Loucy (cell line): ENCODE data around the gene FYN.

ENCODE experiments used
- H2AFZ ChIP-seq: fragments of 200-600 bp; sonication (generic); 2 replicates; pipeline ENCODE4 v1.6.0; 2016; ENCODE audit warnings: antibody characterized with exemption, mild to moderate bottlenecking, low read length, moderate library complexity
- H3F3A ChIP-seq: fragments of 200-600 bp; 2 replicates; pipeline ENCODE4 v1.6.0; 2016; ENCODE audit warnings: antibody characterized with exemption, low read depth, mild to moderate bottlenecking
- H3K27me3 ChIP-seq: fragments of 200-600 bp; sonication (generic); 2 replicates; pipeline ENCODE4 v1.6.1; 2014; ENCODE audit warnings: low read length, mild to moderate bottlenecking; ENCODE audit not compliant: insufficient read depth, poor library complexity, severe bottlenecking
- H3K36me3 ChIP-seq: fragments of 200-600 bp; sonication (generic); 2 replicates; pipeline ENCODE4 v1.6.1; 2016; ENCODE audit warnings: low read length; ENCODE audit not compliant: insufficient read depth
- H3K4me1 ChIP-seq: fragments of 200-600 bp; sonication (generic); 2 replicates; pipeline ENCODE4 v1.5.1; 2014; ENCODE audit warnings: low read length, mild to moderate bottlenecking; ENCODE audit not compliant: insufficient read depth, poor library complexity, severe bottlenecking
- H3K4me2 ChIP-seq: fragments of 200-600 bp; sonication (generic); 2 replicates; pipeline ENCODE4 v1.6.0; 2014; ENCODE audit warnings: antibody characterized with exemption, low read length, low read depth, mild to moderate bottlenecking; ENCODE audit not compliant: poor library complexity, severe bottlenecking
- H3K4me3 ChIP-seq: fragments of 200-600 bp; sonication (generic); 2 replicates; pipeline ENCODE4 v1.5.1; 2014; ENCODE audit warnings: low read length, mild to moderate bottlenecking, mixed read lengths; ENCODE audit not compliant: poor library complexity, severe bottlenecking
- H3K79me2 ChIP-seq: fragments of 200-600 bp; sonication (generic); 2 replicates; pipeline ENCODE4 v1.6.1; 2014; ENCODE audit warnings: low read length; ENCODE audit not compliant: insufficient read depth
- H3K9ac ChIP-seq: fragments of 200-600 bp; sonication (generic); 2 replicates; pipeline ENCODE4 v1.6.0; 2014; ENCODE audit warnings: mild to moderate bottlenecking, low read depth, low read length, moderate library complexity; ENCODE audit not compliant: poor library complexity, severe bottlenecking
- H3K9me2 ChIP-seq: fragments of 200-600 bp; sonication (generic); replicated peaks from 2 replicates; pipeline ENCODE4 v1.6.1; 2016; ENCODE audit warnings: low read depth, low read length, mixed read lengths
- H3K9me3 ChIP-seq: fragments of 200-600 bp; sonication (generic); 2 replicates; pipeline ENCODE4 v1.6.1; 2014; ENCODE audit warnings: mild to moderate bottlenecking, antibody characterized with exemption, low read length, low read depth; ENCODE audit not compliant: insufficient read depth
- H4K20me1 ChIP-seq: fragments of 200-600 bp; sonication (generic); 2 replicates; pipeline ENCODE4 v1.6.0; 2014; ENCODE audit warnings: antibody characterized with exemption, low read length, mild to moderate bottlenecking; ENCODE audit not compliant: insufficient read depth, poor library complexity, severe bottlenecking
- EZH2phosphoT487 ChIP-seq: fragments of 200-600 bp; IDR thresholded peaks from 2 replicates; pipeline ENCODE4 v1.6.1; 2018; ENCODE audit warnings: antibody characterized with exemption, mild to moderate bottlenecking, moderate library complexity, borderline replicate concordance
- TF ChIP-seq, protein P1 (sequence below): fragments of 200-600 bp; sonication (generic); conservative IDR thresholded peaks from 2 replicates; pipeline ENCODE4 v1.5.1; 2014; ENCODE audit warnings: mild to moderate bottlenecking, antibody characterized with exemption, low read length

FYN gene

DNA sequence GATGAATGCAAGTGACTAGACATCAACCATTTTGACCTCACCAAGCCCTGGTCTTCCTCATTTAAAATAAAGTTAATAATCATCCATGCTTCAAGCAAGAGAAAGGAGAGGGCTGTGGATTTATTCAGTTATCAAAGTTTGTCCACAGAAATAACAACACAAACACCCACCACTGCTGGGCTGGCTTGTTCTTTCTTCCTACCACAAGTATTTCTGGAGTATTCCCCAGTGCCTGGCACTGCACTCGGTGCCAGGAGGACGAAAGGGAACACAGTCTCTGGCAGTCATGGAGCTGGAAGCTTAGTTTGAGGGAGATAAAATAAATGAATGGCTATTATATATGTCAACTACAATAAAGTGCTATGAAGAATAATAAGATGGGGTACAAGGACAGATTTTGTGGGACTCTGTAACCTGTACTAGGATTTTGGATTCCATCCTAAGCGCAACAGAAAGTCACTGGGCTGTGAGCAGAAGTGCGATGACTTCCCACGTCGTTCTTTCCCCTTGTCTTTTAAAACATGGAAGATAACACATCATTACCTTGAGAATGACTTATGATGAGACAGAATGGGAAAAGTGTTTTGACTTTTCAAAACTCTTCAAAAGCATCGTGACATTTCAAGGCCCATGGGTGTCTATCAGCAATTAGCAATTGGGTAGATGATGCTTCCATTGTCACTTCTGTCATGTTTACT, 193.1 kb downstream of the FYN start:
- H3K9ac ChIP-seq: no peak overlapping the region
- no peaks in the 10 kb centered on the region for H3K79me2 ChIP-seq
- H3K9me2 ChIP-seq: no peaks in the 10 kb centered on the region
- no peak overlapping the region for H3K4me2 ChIP-seq
- H2AFZ ChIP-seq: no peak overlapping the region
- H3K4me1 ChIP-seq: peaks cover 5% of the 10 kb centered on the region
- no peaks in the 10 kb centered on the region for H3K9me3 ChIP-seq
- peaks cover 75% of the 10 kb centered on the region; the same call in 1 of the 2 replicates for H3K36me3 ChIP-seq
- no peak overlapping the region for H3K4me3 ChIP-seq
- no peaks in the 10 kb centered on the region for H3F3A ChIP-seq
- H3K27me3 ChIP-seq: no peaks in the 10 kb centered on the region
- H4K20me1 ChIP-seq: no peaks in the 10 kb centered on the region
- TF ChIP-seq, protein P1, sequence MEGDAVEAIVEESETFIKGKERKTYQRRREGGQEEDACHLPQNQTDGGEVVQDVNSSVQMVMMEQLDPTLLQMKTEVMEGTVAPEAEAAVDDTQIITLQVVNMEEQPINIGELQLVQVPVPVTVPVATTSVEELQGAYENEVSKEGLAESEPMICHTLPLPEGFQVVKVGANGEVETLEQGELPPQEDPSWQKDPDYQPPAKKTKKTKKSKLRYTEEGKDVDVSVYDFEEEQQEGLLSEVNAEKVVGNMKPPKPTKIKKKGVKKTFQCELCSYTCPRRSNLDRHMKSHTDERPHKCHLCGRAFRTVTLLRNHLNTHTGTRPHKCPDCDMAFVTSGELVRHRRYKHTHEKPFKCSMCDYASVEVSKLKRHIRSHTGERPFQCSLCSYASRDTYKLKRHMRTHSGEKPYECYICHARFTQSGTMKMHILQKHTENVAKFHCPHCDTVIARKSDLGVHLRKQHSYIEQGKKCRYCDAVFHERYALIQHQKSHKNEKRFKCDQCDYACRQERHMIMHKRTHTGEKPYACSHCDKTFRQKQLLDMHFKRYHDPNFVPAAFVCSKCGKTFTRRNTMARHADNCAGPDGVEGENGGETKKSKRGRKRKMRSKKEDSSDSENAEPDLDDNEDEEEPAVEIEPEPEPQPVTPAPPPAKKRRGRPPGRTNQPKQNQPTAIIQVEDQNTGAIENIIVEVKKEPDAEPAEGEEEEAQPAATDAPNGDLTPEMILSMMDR: no peak
- no peak for TF ChIP-seq EZH2phosphoT487

DNA sequence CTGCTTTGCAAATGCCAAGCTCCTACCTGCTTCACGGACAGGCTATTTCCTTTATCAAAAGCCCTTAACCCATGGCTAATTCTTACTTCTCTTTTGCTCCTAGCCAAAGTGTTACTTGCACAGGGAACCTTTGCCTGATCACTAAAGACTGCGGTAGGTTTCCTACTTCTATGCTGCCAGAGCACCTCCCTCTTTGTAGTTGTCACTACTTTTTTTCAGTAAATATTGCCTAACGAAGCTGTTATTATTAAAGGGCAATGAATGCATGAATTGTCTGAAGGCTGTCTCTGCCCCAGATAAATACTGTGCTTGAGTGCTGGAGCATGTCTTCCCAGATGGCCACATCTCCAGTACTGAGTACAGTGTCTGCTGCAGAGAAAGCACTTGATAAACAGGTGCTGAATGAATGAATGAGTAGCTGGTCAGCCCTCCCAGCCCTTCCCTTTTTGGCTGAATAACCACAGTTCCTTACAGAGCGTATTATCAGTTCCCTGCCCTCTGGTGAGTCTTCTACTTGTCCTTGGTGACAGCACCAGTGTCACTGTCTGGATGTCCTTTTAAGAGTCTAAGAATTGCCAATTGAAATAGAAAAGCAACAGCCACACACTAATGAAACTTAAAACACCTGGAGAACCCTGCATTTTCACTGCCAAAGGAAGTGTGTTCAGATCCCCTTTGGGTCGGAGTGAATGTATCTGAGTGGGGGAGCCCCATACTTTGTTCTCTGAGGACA, 194.0 kb downstream of the FYN start:
- no peak for TF ChIP-seq EZH2phosphoT487
- TF ChIP-seq, protein P1: no peak
- Histone ChIP-seq H3K9me3 (no peaks in the 10 kb centered on the region), H2AFZ (no peak overlapping the region), H3K9ac (no peak overlapping the region), H3K27me3 (no peaks in the 10 kb centered on the region), H3K9me2 (no peaks in the 10 kb centered on the region), H3K79me2 (no peaks in the 10 kb centered on the region), H3K4me2 (no peak overlapping the region), H3K4me1 (peaks cover 5% of the 10 kb centered on the region), H4K20me1 (no peaks in the 10 kb centered on the region), H3F3A (no peaks in the 10 kb centered on the region), H3K36me3 (peaks cover 73% of the 10 kb centered on the region; the same call in 1 of the 2 replicates), H3K4me3 (no peak overlapping the region)

DNA sequence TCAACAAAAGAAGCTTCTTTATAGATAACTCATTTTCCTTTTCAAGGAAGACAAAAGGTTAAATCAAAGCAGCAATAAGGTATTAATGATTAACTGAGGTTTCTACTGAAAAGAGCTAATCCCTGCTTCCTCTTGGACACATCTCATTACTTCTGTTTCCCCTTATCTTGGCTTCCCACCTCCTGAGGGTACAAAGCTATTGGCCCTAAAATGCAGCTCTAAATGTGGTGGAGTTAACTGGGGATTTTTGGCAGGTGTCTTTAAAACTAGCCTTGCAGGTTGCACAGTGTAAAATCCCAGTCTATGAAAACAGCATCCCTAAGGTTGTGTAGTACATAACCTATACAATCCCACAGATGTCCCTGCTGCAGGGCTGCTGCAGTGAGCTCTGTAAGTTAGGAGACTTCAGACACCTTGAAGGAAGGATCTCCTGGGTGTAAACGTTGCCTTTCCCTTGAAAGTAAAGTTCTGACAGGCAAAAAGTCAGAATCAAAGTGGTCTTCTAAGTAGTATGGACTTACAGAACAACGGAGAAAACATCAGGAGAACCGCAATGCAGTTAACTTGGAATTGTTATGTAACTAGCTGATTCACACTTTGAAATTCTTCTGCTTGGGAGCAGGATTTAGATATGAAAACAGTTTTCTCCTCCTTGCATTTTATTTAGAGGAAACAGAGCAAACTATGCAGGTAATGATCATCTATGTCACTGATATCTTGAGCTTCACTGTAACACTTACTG, 195.8 kb downstream of the FYN start:
- H3K79me2 ChIP-seq: no peaks in the 10 kb centered on the region
- TF ChIP-seq, protein P1: no peak
- no peak for TF ChIP-seq EZH2phosphoT487
- H3K4me2 ChIP-seq: no peak overlapping the region
- peaks cover 82% of the 10 kb centered on the region; the same call in 1 of the 2 replicates for H3K36me3 ChIP-seq
- H3K4me3 ChIP-seq: no peak overlapping the region
- H3F3A ChIP-seq: no peaks in the 10 kb centered on the region
- no peaks in the 10 kb centered on the region for H4K20me1 ChIP-seq
- H3K27me3 ChIP-seq: no peaks in the 10 kb centered on the region
- no peak overlapping the region for H2AFZ ChIP-seq
- H3K4me1 ChIP-seq: no peaks in the 10 kb centered on the region
- no peaks in the 10 kb centered on the region for H3K9me3 ChIP-seq
- no peaks in the 10 kb centered on the region for H3K9me2 ChIP-seq
- no peak overlapping the region for H3K9ac ChIP-seq
